Vagina (tissue), 2 donors: ENCODE results near the gene RAC2.

Experiments
- CTCF ChIP-seq, 3 experiments: fragments of 450-650 bp in 2 of 3; fragments of 200-600 bp in 1 of 3; sonication (generic) in 1 of 3; IDR thresholded peaks; one replicate each; pipeline ENCODE4 v1.5.1; 2017 to 2019; ENCODE audit warnings: antibody characterized with exemption in 3 of 3, mild to moderate bottlenecking in 2 of 3, moderate library complexity in 2 of 3
- POLR2A ChIP-seq, 2 donors: fragments of 450-650 bp; IDR thresholded peaks; one replicate each; pipeline ENCODE4 v1.6.1; 2017; ENCODE audit warnings: antibody characterized with exemption in 2 of 2, mild to moderate bottlenecking in 2 of 2, moderate library complexity in 2 of 2
- POLR2AphosphoS5 ChIP-seq, 2 donors: sonication (generic); formaldehyde crosslinking; IDR thresholded peaks; one replicate each; pipeline ENCODE4 v1.9.0; 2017; ENCODE audit warnings: antibody characterized with exemption in 2 of 2, mild to moderate bottlenecking in 2 of 2, low read depth in 1 of 2; ENCODE audit not compliant: insufficient read depth in 1 of 2

GRCh38 chr22:37275622-37276021 lies 31.6 kb upstream of the RAC2 start:
- no peak for TF ChIP-seq POLR2AphosphoS5 (IDR thresholded peaks at IDR 0.05; ENCODE audit: insufficient read depth in 1 of 2, low read depth in 1 of 2)
- no peak for TF ChIP-seq CTCF (IDR thresholded peaks at IDR 0.05)
- no peak for TF ChIP-seq POLR2A (IDR thresholded peaks at IDR 0.05)
